A549 (cell line): ENCODE data around the gene UBE3C.
"Not testable (repeated sequence)": the region's sequence is repeated elsewhere in the genome, so short reads cannot be mapped to it uniquely, and the experiment has no call there.

Experiments
- BHLHE40 ChIP-seq: IDR thresholded peaks from 2 replicates; pipeline ENCODE4 v1.6.1; 2012; ENCODE audit warnings: low read depth, low read length, inconsistent platforms
- CEBPB ChIP-seq, 2 experiments: fragments of >200 bp in 1 of 2; sonication (Bioruptor Twin) in 1 of 2; formaldehyde crosslinking in 1 of 2; IDR thresholded peaks; 2 replicates each; pipeline ENCODE4 v1.6.1; 2012 to 2016
- CHD4 ChIP-seq: fragments of 200-600 bp; sonication (generic); IDR thresholded peaks from 2 replicates; pipeline ENCODE4 v1.6.1; 2016; ENCODE audit warnings: antibody characterized with exemption, mild to moderate bottlenecking, borderline replicate concordance
- EP300 ChIP-seq, 2 experiments: fragments of >200 bp; sonication (Bioruptor Twin); formaldehyde crosslinking; IDR thresholded peaks; 2 replicates in 1 of 2; 3 replicates in 1 of 2; pipeline ENCODE4 v1.6.1; 2016 to 2017
- HDAC2 ChIP-seq: fragments of 200-600 bp; sonication (generic); IDR thresholded peaks from 2 replicates; pipeline ENCODE4 v1.6.1; 2016
- KDM5A ChIP-seq: fragments of 200-600 bp; sonication (generic); IDR thresholded peaks from 2 replicates; pipeline ENCODE4 v1.6.1; 2016; ENCODE audit warnings: antibody characterized with exemption, mild to moderate bottlenecking
- MAFK ChIP-seq: fragments of 450-650 bp; IDR thresholded peaks from 2 replicates; pipeline ENCODE4 v1.6.1; 2014; ENCODE audit not compliant: partially characterized antibody
- POLR2A ChIP-seq: IDR thresholded peaks from 2 replicates; pipeline ENCODE4 v1.6.1; 2012; ENCODE audit warnings: mild to moderate bottlenecking, low read length
- REST ChIP-seq: fragments of 200-600 bp; sonication (generic); IDR thresholded peaks from 2 replicates; pipeline ENCODE4 v1.6.1; 2016; ENCODE audit warnings: antibody characterized with exemption, mild to moderate bottlenecking, moderate library complexity
- TP53 ChIP-seq: fragments of 250-450 bp; sonication (Bioruptor Pico); IDR thresholded peaks from 2 replicates; pipeline ENCODE4 v1.5.0; 2021; ENCODE audit warnings: mild to moderate bottlenecking, moderate library complexity
- USF2 ChIP-seq: fragments of 450-650 bp; IDR thresholded peaks from 2 replicates; pipeline ENCODE4 v1.6.1; 2014; ENCODE audit warnings: antibody characterized with exemption
- ZNF302 ChIP-seq: fragments of 250-450 bp; sonication (Bioruptor Pico); IDR thresholded peaks from 2 replicates; pipeline ENCODE4 v1.9.0; 2021; ENCODE audit warnings: inconsistent platforms, mild to moderate bottlenecking, moderate library complexity
- TF ChIP-seq, protein P1 (sequence below): fragments of >200 bp; sonication (Bioruptor Twin); formaldehyde crosslinking; IDR thresholded peaks from 3 replicates; pipeline ENCODE4 v1.5.1; 2016

DNA sequence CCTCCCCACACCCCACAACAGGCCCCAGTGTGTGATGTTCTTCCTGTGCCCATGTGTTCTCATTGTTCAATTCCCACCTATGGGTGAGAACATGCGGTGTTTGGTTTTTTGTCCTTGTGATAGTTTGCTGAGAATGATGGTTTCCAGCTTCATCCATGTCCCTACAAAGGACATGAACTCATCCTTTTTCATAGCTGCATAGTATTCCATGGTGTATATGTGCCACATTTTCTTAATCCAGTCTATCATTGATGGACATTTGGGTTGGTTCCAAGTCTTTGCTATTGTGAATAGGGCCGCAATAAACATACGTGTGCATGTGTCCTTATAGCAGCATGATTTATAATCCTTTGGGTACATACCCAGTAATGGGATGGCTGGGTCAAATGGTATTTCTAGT, 38.7 kb upstream of the UBE3C start:
- TF ChIP-seq, protein P1, sequence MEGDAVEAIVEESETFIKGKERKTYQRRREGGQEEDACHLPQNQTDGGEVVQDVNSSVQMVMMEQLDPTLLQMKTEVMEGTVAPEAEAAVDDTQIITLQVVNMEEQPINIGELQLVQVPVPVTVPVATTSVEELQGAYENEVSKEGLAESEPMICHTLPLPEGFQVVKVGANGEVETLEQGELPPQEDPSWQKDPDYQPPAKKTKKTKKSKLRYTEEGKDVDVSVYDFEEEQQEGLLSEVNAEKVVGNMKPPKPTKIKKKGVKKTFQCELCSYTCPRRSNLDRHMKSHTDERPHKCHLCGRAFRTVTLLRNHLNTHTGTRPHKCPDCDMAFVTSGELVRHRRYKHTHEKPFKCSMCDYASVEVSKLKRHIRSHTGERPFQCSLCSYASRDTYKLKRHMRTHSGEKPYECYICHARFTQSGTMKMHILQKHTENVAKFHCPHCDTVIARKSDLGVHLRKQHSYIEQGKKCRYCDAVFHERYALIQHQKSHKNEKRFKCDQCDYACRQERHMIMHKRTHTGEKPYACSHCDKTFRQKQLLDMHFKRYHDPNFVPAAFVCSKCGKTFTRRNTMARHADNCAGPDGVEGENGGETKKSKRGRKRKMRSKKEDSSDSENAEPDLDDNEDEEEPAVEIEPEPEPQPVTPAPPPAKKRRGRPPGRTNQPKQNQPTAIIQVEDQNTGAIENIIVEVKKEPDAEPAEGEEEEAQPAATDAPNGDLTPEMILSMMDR, result not testable (repeated sequence)
- TF ChIP-seq MAFK; POLR2A; USF2; EP300 (IDR thresholded peaks at IDR 0.05); ZNF302 (CRISPR knock-in tag); REST; BHLHE40; TP53; KDM5A; CHD4; HDAC2; CEBPB (IDR thresholded peaks at IDR 0.05): not testable (repeated sequence)
